ENCODE data around the gene PIM2.
A peak's percentile ranks its signal among the peaks of the same experiment; 100 is the strongest.
"Not testable (repeated sequence)": the region's sequence is repeated elsewhere in the genome, so short reads cannot be mapped to it uniquely, and the experiment has no call there.

The PIM2 gene

GRCh38 chrX:48890934-48891401 lies 27.9 kb downstream of the PIM2 start:
- Histone ChIP-seq H3K4me3 (peak overlapping the region; percentile 77), H3K27ac (no peak overlapping the region), H3K9ac (ENCODE audit: insufficient read length) (peak overlapping the region; percentile 50), H3K9me3 (ENCODE audit: low read depth, low read length) (no peaks in the 10 kb centered on the region), H3K36me3 (ENCODE audit: insufficient read depth, low read length) (no peaks in the 10 kb centered on the region; the same call in 1 of the 2 replicates)
- DNase-seq (ENCODE audit: low read depth, low spot score), result no peak
- no peak for TF ChIP-seq EZH2 (IDR thresholded peaks at IDR 0.05)
- TF ChIP-seq FOXP2 (optimal IDR thresholded peaks at IDR 0.05; ENCODE audit: control extremely low read depth, extremely low read length, insufficient read depth), result no peak
- no peak for TF ChIP-seq POLR2AphosphoS5 (IDR thresholded peaks at IDR 0.05; ENCODE audit: borderline replicate concordance, low read depth, low read length)

- Histone ChIP-seq H3K36me3 (ENCODE audit: insufficient read depth, low read length) (no peaks in the 10 kb centered on the region; the same call in 1 of the 2 replicates), H3K4me3 (peak overlapping the region; percentile 77; the same call in 1 of the 2 replicates), H3K27ac (no peak overlapping the region), H3K9me3 (ENCODE audit: low read depth, low read length) (no peaks in the 10 kb centered on the region), H3K9ac (ENCODE audit: insufficient read length) (no peak overlapping the region)
- TF ChIP-seq EZH2 (IDR thresholded peaks at IDR 0.05) (no peak), FOXP2 (optimal IDR thresholded peaks at IDR 0.05; ENCODE audit: control extremely low read depth, extremely low read length, insufficient read depth) (no peak), POLR2AphosphoS5 (IDR thresholded peaks at IDR 0.05; ENCODE audit: borderline replicate concordance, low read depth, low read length) (no peak)
- DNase-seq (ENCODE audit: low read depth, low spot score), result no peak
These were observed 28.4 kb downstream of the PIM2 start for GRCh38 chrX:48890296-48890925.

- not testable (repeated sequence) for DNase-seq (ENCODE audit: low read depth, low spot score); H3K9me3 ChIP-seq (ENCODE audit: low read depth, low read length); H3K27ac ChIP-seq; H3K9ac ChIP-seq (ENCODE audit: insufficient read length); H3K36me3 ChIP-seq (ENCODE audit: insufficient read depth, low read length); H3K4me3 ChIP-seq
These were observed 32.2 kb downstream of the PIM2 start for GRCh38 chrX:48886586-48886985.

GRCh38 chrX:48883729-48884128 lies 35.1 kb downstream of the PIM2 start:
- TF ChIP-seq FOXP2 (optimal IDR thresholded peaks at IDR 0.05; ENCODE audit: control extremely low read depth, extremely low read length, insufficient read depth) (no peak), POLR2AphosphoS5 (IDR thresholded peaks at IDR 0.05; ENCODE audit: borderline replicate concordance, low read depth, low read length) (no peak)
- no peaks in the 10 kb centered on the region for H3K9me3 ChIP-seq (ENCODE audit: low read depth, low read length)
- no peak overlapping the region for H3K27ac ChIP-seq
- H3K4me3 ChIP-seq, result no peak overlapping the region
- no peak for DNase-seq (ENCODE audit: low read depth, low spot score)
- H3K9ac ChIP-seq (ENCODE audit: insufficient read length), result no peak overlapping the region
- no peaks in the 10 kb centered on the region for H3K36me3 ChIP-seq (ENCODE audit: insufficient read depth, low read length)

GRCh38 chrX:48876944-48877343 lies 41.9 kb downstream of the PIM2 start:
- DNase-seq (ENCODE audit: low read depth, low spot score); H3K36me3 ChIP-seq (ENCODE audit: insufficient read depth, low read length); H3K9me3 ChIP-seq (ENCODE audit: low read depth, low read length); H3K9ac ChIP-seq (ENCODE audit: insufficient read length); H3K4me3 ChIP-seq; H3K27ac ChIP-seq: not testable (repeated sequence)

GRCh38 chrX:48872017-48872416 lies 46.8 kb downstream of the PIM2 start:
- not testable (repeated sequence) for H3K4me3 ChIP-seq; H3K27ac ChIP-seq; H3K36me3 ChIP-seq (ENCODE audit: insufficient read depth, low read length); H3K9ac ChIP-seq (ENCODE audit: insufficient read length); H3K9me3 ChIP-seq (ENCODE audit: low read depth, low read length); DNase-seq (ENCODE audit: low read depth, low spot score)

GRCh38 chrX:48864210-48864609 lies 54.6 kb downstream of the PIM2 start:
- no peak for TF ChIP-seq POLR2AphosphoS5 (IDR thresholded peaks at IDR 0.05; ENCODE audit: borderline replicate concordance, low read depth, low read length)
- TF ChIP-seq EZH2 (IDR thresholded peaks at IDR 0.05), result no peak
- TF ChIP-seq FOXP2 (optimal IDR thresholded peaks at IDR 0.05; ENCODE audit: control extremely low read depth, extremely low read length, insufficient read depth), result no peak
- no peak for DNase-seq (ENCODE audit: low read depth, low spot score)
- Histone ChIP-seq H3K9me3 (ENCODE audit: low read depth, low read length) (no peaks in the 10 kb centered on the region), H3K36me3 (ENCODE audit: insufficient read depth, low read length) (no peaks in the 10 kb centered on the region), H3K9ac (ENCODE audit: insufficient read length) (no peak overlapping the region), H3K27ac (no peak overlapping the region), H3K4me3 (no peak overlapping the region)
